Fibroblast of peridontal ligament (primary cell): ENCODE measurements around the gene TCL1A.
"Not testable (repeated sequence)": the region's sequence is repeated elsewhere in the genome, so short reads cannot be mapped to it uniquely, and the experiment has no call there.

Experiments used
- DNase-seq: peaks from one replicate; pipeline ENCODE4 v3.0.0-alpha.2; 2010; ENCODE audit errors: extremely low read depth

The TCL1A gene, protein sequence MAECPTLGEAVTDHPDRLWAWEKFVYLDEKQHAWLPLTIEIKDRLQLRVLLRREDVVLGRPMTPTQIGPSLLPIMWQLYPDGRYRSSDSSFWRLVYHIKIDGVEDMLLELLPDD

DNA sequence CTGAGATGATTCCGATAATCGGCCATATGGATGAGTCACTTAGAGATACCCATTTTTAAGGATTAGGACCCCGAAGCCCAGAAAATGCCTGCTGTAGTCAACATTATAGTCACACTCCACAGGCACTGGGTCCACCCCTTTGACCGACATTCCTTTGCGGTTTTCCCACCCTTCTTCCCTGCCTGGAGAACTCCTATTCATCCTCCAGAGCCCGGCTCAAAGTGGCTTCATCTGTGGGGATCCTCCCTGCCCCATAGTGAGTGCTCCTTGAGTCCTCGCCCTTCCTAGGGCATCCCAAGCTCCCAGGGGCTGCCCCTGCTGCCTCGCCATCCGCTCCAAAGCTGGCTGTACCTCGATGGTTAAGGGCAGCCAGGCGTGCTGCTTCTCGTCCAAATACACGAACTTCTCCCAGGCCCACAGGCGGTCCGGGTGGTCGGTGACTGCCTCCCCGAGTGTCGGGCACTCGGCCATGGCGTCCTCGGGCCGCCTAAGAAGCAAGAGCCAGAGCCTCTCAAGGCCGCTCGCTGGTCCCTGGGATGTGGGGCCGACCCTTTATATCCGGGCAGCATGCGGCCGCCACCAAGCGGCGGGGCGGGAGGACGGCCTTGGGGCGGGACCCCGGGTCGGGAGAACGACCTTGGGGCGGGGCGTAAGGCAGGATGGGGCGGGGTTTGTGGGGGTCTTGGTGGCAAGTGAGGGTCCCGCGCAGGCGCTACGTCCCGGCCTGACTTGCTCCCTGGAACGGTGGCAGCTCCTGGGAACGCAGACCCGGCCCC lies at the start of gene TCL1A:
TCL1A (minus strand) TSS at position 530 of the 776 bp plus-strand sequence; CDS start at position 471, 59 bp downstream.
- DNase-seq: no peak

DNA sequence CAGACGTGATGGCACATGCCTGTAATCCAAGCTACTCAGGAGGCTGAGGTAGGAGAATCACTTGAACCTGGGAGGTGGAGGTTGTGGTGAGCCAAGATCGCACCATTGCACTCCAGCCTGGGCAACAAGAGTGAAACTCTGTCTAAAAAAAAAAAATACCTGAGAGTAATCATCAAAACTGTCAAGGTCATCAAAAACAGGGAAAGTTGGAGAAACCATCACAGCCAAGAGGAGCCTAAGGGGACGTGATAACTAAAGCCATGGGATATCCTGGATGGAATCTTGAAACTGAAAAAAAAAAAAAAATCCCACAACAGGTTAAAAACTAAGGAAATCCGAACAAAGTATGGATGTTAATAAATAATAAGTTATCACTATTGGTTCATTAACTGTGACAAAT lies 49.1 kb upstream of the TCL1A start:
- DNase-seq: not testable (repeated sequence)

DNA sequence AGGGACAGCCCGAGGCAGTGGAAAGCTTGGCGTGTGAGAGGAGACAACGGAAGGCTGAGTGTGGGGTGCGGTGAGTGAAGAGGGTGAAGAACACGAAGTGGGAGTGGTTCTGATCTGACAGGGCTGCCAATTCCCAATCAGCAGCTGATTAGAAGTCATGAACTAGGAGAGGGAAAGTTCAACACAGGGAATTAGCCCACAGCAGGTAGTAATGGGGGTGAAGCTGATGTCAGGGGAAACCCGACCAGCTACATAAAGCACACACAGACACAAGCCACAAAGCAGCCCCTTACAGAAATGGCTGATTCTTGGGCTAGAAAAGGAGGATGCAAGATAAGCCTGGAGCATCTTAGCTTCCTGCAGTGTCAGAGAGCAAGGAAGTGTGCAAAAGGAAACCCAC lies 47.5 kb upstream of the TCL1A start:
- DNase-seq: no peak

DNA sequence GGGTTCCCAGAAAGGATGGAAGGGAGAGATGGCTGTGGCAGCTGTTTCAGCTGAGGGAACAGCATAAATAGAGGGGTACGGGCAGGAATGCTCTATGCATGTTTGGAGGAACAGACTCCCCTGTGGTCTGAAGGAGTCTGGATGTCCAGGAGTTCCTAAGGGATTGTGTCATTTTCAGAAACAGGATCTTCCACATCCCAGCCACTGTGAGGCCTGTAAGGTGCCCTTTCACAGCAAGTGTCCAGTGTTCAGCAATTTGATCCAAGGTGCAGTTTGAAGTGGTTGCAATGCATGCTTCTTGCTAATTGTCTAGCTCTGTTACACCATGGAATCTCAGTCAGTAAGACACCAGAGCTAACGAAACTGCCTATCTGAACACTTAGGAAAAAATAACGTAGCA lies 46.7 kb upstream of the TCL1A start:
- no peak for DNase-seq

DNA sequence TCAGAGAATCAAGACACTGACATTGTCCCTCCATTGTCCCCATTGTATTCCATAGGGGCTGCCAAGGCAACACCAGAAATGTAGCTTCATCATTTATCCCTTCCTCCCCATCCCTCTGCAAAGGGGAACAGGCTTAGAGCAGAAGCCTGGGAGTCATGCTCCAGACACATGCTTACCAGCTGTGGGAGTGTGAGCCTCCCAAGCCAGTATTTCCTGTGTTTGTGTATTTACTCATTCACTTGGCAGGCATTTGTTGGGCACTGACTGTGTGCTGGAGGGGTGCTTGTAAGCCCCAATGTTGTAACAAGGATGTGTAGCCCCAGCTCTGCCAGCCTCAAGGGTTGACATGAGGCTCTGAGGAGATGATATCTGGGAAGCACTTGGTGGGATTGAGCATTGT lies 46.0 kb upstream of the TCL1A start:
- DNase-seq: no peak

DNA sequence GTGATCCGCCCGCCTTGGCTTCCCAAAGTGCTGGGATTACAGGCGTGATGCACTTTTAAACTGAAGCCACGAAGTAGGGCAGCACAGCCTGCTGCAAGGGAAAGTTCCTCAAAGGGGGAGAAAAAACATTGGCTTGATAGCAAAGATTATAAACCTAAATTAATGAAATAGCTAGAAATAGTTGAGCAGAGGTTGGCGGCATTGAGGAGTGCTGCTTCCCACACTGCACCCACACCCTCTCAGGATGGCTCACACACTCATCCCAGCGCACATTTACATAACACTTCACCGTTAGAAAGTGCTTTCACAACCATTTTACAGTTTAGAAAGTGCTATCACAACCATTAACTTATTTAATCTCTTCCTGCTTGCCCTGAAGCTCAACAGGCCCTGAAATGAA lies 44.4 kb upstream of the TCL1A start:
- DNase-seq: no peak

DNA sequence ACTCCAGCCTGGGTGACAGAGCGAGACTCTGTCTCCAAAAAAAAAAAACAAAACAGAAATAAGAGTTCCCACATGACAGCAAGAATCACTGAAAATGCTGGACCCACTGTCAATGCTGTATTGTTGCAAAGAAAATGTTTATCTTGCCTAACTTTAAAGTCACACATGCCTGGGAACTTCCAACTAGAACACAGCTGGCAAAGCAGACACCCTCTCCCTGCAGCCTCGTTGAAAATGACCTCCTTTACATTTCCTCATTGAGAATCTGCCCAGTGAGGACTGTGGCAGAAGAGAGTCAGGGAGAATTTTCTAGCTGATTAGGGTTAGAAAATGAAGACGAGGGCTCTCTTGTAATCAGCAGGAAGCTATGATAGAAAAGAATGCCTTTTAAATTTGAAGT lies 42.8 kb upstream of the TCL1A start:
- DNase-seq: no peak

DNA sequence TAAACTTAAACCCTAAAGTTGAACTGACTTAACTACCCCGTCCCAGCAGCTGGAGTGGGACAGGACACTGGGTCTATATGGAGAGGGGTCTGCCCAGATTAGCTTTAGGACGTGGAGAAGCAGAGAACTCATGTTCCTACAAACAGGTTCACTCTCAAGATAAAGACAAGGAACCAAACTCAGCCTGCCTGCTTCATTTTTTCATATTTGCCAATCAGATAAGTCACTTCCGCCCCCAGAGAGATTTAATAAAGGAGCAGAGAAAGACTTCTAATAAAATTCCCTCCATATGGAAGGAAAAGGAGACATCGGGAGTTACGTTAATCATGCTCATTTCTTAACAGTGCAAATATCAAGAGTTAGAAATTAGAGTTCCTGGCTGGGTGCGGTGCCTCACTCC lies 42.2 kb upstream of the TCL1A start:
- no peak for DNase-seq

DNA sequence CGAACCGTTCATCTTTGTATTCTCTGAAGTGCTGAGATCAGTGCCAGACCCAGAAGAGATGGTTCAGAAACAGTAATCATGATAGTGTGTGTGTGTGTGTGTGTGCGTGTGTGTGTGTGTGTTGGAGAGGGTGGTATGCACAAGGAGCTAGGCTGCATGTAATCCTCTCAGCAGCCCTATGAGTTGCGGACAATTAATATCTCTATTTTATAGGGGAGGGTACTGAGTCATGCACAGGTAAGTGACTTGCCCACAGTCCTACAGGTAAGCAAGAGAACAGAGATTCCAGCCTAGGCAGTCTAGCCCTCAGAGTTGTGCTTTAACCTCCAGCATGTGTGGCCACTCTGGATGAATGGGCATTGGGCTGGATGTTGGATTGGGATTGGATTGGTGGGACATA lies 27.9 kb upstream of the TCL1A start:
- no peak for DNase-seq

DNA sequence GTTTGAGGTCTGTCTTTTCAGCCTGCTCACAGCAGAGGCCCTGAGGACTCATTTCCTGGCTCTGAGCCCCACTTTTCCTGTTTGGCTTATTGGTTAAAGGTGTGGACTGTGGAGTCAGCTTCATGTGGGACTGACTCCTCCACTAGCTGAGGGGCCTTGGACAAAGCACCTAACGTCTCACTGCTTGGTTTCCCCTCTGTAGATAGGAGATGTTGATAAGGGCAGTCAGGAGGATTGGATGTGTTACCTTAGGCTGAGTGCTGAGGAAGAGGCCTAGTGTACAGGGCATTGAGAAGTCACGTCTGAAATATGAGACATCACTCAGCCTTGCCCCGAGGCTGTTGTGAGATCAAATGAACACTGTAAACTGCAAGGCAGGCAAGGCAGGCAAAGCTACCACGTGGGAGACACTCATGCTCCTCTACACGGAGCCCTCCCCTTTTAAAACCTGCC lies 27.1 kb upstream of the TCL1A start:
- DNase-seq: no peak

DNA sequence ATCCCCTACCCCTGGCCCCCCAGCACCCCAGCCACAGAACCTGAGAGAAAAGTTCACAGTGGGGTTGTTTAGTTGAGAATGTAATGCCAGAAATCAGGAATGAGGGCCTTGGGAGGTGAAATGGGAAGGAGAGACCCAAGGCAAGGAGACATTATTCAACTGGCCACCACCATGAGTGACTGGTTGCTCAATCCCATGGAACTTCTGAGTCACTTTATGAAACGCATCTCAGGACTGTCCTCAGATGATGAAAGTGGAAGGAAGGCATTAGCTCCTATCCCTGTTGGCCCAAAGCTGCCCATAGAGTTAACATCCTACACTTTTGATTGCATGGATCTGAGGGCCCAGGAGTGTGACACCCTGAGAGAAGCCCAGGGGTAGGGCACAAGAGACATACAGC lies 25.4 kb upstream of the TCL1A start:
- no peak for DNase-seq

DNA sequence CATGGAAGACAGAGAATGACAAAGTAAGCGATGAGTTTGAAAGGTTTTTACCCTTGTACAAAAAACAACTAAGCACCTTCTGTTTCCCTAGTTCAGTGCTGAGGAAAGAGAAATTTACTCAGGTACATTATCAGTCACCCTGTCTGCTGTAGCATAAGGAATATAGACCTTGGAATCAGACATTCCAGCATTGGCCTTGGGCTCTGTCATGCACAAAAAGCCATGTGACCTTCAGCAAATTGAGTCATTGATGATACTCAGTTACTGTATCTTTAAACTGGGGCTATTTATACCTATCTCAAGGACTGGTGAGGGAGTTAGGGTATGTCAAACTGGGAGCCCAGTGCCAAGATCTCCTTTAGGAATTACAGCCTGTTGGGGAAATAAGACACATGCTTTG lies 19.3 kb upstream of the TCL1A start:
- no peak for DNase-seq

DNA sequence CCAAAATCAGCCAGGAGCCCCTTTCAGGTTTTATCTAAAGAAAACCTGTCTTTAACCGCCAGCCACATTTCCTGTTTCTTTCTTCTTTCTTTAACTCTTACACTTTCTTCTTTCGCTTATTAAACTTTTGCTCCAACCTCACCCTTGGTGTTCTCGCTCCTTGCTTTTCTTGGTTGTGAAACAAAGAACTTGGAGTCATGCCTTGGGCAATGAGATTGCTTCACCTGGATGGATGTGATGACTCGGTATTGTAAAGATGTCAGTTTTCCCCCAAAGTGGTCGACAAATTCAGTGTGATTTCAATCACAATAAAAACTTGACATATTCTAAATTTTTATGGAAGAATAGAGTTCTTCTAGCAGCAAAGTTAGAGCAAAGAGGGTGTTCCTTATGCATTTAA lies 16.2 kb upstream of the TCL1A start:
- DNase-seq: no peak

DNA sequence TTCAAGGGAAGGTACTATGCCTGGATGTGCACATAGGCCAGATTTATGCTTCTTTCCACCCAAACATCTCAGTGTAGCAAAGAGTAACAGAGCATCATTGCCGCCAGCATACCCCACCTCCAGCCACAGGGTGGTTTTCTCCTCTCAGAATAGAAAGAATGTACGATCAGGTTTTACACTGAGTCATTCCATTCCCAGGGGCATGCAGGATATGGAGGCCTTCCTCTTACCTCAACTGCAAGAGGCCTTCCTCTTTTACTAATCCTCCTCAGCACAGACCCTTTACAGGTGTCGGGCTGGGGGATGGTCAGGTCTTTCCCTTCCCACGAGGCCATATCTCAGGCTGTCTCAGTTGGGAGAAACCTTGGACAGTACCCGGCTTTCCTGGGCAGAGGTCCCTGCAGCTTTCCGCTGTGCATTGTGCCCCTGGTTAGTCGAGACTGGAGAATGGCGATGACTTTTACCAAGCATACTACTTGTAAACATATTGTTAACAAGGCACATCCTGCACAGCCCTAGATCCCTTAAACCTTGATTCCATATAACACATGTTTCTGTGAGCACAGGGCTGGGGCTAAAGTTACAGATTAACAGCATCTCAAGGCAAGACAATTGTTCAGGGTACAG lies 15.6 kb upstream of the TCL1A start:
- not testable (repeated sequence) for DNase-seq

DNA sequence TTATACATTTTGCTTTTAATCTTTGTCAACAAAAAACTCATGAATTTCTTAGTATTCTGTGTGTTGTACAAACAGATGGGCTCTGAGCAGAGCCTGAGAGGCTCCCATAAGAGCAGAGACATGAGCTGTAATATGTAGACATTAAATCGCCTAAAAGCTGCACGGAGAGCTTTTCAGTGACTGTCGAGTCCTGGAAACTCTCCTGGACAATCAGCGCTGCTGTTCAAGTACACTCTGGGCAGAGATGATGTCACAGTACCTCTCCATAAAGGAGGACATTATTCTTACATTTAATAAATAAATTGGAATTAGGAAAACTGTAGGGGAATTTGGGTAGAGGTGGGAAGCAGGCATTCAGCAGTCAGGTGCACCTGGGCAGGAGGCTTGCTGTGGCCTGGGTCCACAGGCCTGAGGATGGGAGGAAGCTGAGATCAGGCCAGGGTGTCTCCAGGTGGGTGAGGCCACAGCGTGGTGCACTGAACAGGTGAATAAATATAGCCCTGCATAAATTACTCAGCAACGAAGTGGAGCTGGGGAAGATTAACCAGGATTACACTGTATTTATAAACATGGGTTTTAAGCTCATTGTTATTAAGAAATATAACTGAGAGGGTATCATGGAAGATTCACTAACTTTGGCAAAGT lies 13.3 kb upstream of the TCL1A start:
- DNase-seq: no peak

DNA sequence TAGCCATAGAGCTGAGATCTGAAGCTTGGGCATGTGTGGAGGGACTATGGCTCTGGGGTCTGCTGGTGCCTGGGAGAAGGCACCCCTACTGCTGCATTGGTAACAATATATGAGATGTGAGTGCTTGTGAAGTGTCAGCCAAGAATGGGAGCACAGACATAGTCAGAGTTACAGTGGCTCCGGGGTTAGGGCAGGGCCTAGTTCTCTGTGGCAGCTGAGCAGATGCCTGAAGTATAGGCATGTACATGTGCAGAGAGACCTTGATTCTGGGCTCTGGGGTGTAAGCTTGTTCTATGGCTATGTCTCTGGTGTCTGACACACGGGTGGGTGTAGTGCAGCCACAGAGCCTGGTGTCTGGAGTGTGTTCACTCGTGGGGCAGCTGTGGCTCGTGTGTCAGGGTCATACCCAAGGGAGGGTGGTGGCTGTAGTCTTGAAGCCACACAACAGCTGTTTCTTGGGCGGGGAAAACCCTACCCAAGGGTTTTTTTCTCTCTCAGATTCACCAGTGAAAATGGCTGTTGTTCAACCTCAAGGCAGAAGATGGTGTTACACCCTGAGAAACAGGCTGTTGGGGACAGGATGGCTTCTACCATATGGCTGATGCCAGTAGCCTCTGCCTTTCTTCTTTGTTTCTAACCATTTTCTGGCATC lies 11.9 kb upstream of the TCL1A start:
- DNase-seq: no peak

DNA sequence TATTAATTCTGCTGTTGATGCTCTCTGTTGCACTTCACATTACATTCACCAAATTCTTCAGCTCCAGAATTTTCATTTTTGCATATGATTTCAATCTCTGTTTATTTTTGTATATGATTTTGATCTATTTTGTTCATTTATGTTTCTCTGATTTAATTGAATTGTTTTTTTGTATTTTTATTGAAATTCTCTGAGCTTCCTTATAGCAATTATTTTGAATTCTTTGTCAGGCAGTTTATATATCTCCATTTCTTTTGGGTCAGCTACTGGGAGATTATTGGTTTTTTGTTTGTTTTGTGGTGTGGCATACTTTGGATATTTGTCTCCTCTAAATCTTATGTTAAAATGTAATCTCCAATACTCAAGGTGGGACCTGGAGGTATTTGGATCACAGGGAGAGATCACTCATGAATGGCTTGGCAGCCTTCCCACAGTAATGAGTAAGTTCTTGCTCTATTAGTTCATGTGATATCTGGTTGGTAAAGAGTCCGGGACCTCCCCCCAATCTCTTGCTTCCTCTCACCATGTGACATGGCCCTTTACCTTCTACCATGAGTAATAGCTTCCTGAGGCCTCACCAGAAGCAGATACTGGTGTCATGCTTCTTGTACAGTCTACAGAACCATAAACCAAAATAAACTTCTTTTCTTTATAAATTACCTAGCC lies 8.7 kb upstream of the TCL1A start:
- no peak for DNase-seq

DNA sequence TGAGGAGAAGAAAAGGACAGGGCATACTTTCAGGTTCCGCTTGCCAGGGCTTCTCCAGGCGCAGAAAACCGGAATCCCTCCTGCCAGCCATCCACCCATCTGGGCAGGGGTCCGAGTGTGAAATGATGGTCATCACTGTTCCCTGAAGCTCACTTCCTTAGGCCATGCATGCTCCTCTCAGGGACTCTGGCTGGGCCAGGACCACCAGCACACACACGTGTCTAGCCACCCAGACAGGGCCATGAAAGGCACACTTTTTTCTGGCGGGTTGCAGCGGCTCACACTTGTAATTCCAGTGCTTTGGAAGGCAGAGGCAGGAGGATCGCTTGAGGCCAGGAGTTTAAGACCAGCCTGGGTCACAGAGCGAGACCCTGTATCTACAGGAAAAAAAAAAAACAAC lies 1.5 kb downstream of the TCL1A start:
- no peak for DNase-seq

DNA sequence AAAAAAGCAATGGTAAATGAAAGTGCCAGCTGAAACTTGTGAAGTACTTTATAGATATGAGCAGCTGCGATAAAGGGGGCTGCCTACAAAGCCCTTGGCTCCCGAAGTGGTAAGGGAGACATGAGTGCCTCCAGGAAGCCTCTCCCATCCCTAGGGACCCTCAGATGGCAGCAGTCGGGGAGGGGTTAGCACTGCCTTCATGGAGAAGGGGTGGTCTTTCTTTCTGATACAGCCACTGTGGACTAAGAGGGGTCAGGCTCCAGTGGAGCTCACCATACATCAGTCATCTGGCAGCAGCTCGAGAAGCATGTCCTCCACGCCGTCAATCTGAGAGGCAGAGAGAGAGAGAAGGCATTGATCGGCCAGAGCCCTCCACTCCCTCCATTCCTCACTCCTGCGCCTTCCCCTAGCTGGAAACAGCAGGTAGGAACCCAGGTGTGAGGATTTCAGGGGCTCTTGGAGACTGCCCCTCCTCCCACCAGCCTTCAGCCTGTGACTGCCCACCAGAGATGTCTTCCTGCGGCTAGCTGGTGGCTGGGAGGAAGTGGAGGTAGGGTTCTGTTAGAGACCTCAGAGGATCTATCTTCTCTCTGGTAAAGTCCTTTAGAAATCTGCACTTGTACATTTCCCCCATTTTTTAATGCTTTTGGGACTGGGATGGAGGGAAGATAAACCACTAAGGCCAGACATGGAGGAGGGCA lies 2.3 kb downstream of the TCL1A start:
- DNase-seq: no peak

DNA sequence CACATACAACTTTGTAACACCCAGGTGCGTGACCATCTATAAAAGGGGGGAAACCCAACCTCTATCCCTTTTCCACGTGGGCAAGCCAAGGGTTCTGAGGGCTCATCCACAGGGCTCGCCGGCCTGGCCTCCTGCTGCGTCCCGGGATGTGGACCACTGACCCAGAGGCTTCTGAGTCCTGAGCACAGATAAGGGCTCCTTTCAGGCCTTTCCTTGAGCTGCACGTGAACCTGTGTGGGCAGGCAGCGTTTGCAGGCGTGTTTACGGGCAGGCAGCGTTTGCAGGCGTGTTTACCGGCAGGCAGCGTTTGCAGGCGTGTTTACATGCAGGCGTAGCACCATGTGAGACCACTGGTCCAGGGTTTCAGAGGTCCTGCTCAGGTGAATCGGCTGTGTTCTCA lies 3.8 kb downstream of the TCL1A start:
- DNase-seq: no peak

DNA sequence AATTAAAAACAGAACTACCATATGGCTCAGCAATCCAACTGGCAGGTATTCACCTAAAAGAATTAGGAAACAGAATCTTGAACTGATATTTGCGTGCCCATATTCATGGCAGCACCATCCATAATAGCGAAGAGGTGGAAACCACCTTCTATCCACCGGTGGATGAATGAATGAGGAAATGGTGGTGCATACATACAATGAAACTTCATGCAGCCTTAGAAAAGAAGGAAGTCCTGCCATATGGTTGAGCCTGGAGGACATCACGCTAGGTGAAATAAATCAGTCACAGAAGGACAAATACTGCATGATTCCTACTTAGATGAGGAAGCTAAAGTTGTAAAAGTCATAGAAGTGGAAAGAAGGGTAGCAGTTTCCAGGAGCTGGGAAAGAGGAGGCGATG lies 6.6 kb downstream of the TCL1A start:
- no peak for DNase-seq
